Activated T-helper 2 cell treated with anti-CD3 and anti-CD28 coated beads, Interferon-gamma antibody, Interleukin-2, Interleukin-4, amounts not matched to agents 10 μg/mL and 5 μg/mL and 100 μg/mL, durations not matched to agents 14 hours and 24 hours and 36 hours (primary cell): ENCODE measurements around the gene SLC9C1. TPM values are rescaled to one million over a fixed set of nuclear protein-coding genes. Genes with fewer than 3 reads are reported as not detected.
A peak's percentile ranks its signal among the peaks of the same experiment; 100 is the strongest.

Source experiments
- DNase-seq: peaks from one replicate; pipeline ENCODE4 v3.0.0; 2021; ENCODE audit warnings: low spot score
- H3K27ac Mint-ChIP-seq: one replicate; pipeline ENCODE4 v1.8.0; 2021; ENCODE audit warnings: mixed read lengths
- H3K27me3 Mint-ChIP-seq: one replicate; pipeline ENCODE4 v1.8.0; 2021; ENCODE audit warnings: low read depth, mixed read lengths
- H3K36me3 Mint-ChIP-seq: one replicate; pipeline ENCODE4 v1.8.0; 2021; ENCODE audit warnings: low read depth, mixed read lengths
- H3K4me1 Mint-ChIP-seq: one replicate; pipeline ENCODE4 v1.8.0; 2021; ENCODE audit warnings: low read depth, mixed read lengths
- H3K4me3 Mint-ChIP-seq: one replicate; pipeline ENCODE4 v1.8.0; 2021; ENCODE audit warnings: low read depth, mild to moderate bottlenecking, moderate library complexity, mixed read lengths
- H3K9me3 Mint-ChIP-seq: one replicate; pipeline ENCODE4 v1.8.0; 2021; ENCODE audit warnings: mixed read lengths
- intact Hi-C: fragments of 100-400 bp; cut with micrococcal nuclease; formaldehyde crosslinking; loops from one replicate; pipeline ENCODE4 v1.15.1; 2023
- total RNA-seq: library from RNA; stranded (reverse); gene quantifications from 2 replicates; pipeline ENCODE4 v1.2.3, GENCODE V29; 2022

The SLC9C1 gene
- total RNA-seq, 1 donor from 2014 or later = not detected

GRCh38 chr3:112302881-112303763 is 9.1 kb upstream of the SLC9C1 start:
- Mint-ChIP-seq H3K27ac (no peak overlapping the region), H3K4me3 (no peak overlapping the region), H3K4me1 (peaks cover 14% of the 10 kb centered on the region), H3K9me3 (no peaks in the 10 kb centered on the region), H3K36me3 (peaks cover 4% of the 10 kb centered on the region), H3K27me3 (no peaks in the 10 kb centered on the region)
- DNase-seq = no peak
- intact Hi-C loops = loop anchor here (5.0 kb wide), 1 partner anchor 166 kb away; no protein-coding TSS in a partner anchor

GRCh38 chr3:112302150-112302830 is 8.3 kb upstream of the SLC9C1 start:
- intact Hi-C loops = loop anchor here (5.0 kb wide), 1 partner anchor 165 kb away; no protein-coding TSS in a partner anchor
- Mint-ChIP-seq H3K36me3 (peaks cover 4% of the 10 kb centered on the region), H3K9me3 (no peaks in the 10 kb centered on the region), H3K4me3 (no peak overlapping the region), H3K27me3 (no peaks in the 10 kb centered on the region), H3K27ac (no peak overlapping the region), H3K4me1 (peaks cover 21% of the 10 kb centered on the region)
- DNase-seq = no peak

- no peak for DNase-seq
- Mint-ChIP-seq H3K9me3 (no peaks in the 10 kb centered on the region), H3K27me3 (no peaks in the 10 kb centered on the region), H3K27ac (no peak overlapping the region), H3K36me3 (peaks cover 4% of the 10 kb centered on the region), H3K4me3 (no peak overlapping the region), H3K4me1 (peaks cover 41% of the 10 kb centered on the region)
- intact Hi-C loops = loop anchor here (5.0 kb wide), 1 partner anchor 374 kb away; no protein-coding TSS in a partner anchor
Measured at GRCh38 chr3:112298781-112299180, 4.8 kb upstream of the SLC9C1 start.

GRCh38 chr3:112297714-112298113 is 3.7 kb upstream of the SLC9C1 start:
- peak overlapping the region; percentile 82 for H3K27ac Mint-ChIP-seq
- intact Hi-C loops = loop anchor here (5.0 kb wide), 1 partner anchor 375 kb away; no protein-coding TSS in a partner anchor
- peaks cover 4% of the 10 kb centered on the region for H3K36me3 Mint-ChIP-seq
- no peaks in the 10 kb centered on the region for H3K27me3 Mint-ChIP-seq
- no peak for DNase-seq
- peaks cover 47% of the 10 kb centered on the region for H3K4me1 Mint-ChIP-seq
- no peaks in the 10 kb centered on the region for H3K9me3 Mint-ChIP-seq
- H3K4me3 Mint-ChIP-seq = peak overlapping the region; percentile 69

GRCh38 chr3:112289011-112289410 is 5.0 kb downstream of the SLC9C1 start:
- Mint-ChIP-seq H3K4me1 (peaks cover 17% of the 10 kb centered on the region), H3K9me3 (no peaks in the 10 kb centered on the region), H3K36me3 (no peaks in the 10 kb centered on the region), H3K27me3 (no peaks in the 10 kb centered on the region), H3K4me3 (no peak overlapping the region), H3K27ac (no peak overlapping the region)
- no peak for DNase-seq
- intact Hi-C loops = no loop called here

GRCh38 chr3:112280266-112280665 is 13.8 kb downstream of the SLC9C1 start:
- no peaks in the 10 kb centered on the region for H3K9me3 Mint-ChIP-seq
- DNase-seq = no peak
- intact Hi-C loops = no loop called here
- H3K27ac Mint-ChIP-seq = no peak overlapping the region
- H3K27me3 Mint-ChIP-seq = peaks cover 18% of the 10 kb centered on the region
- no peaks in the 10 kb centered on the region for H3K36me3 Mint-ChIP-seq
- H3K4me3 Mint-ChIP-seq = no peak overlapping the region
- H3K4me1 Mint-ChIP-seq = peaks cover 13% of the 10 kb centered on the region

- no peak overlapping the region for H3K4me3 Mint-ChIP-seq
- no peak overlapping the region for H3K27ac Mint-ChIP-seq
Measured at GRCh38 chr3:112273536-112273935, 20.5 kb downstream of the SLC9C1 start.

GRCh38 chr3:112261742-112262141 is 32.3 kb downstream of the SLC9C1 start:
- DNase-seq = no peak
- intact Hi-C loops = no loop called here
- no peak overlapping the region for H3K4me3 Mint-ChIP-seq
- H3K4me1 Mint-ChIP-seq = no peaks in the 10 kb centered on the region
- peaks cover 15% of the 10 kb centered on the region for H3K27me3 Mint-ChIP-seq
- H3K27ac Mint-ChIP-seq = no peak overlapping the region
- no peaks in the 10 kb centered on the region for H3K36me3 Mint-ChIP-seq
- H3K9me3 Mint-ChIP-seq = peaks cover 3% of the 10 kb centered on the region

More at GRCh38 chr3:112273536-112273935, 20.5 kb downstream of the SLC9C1 start:
- Mint-ChIP-seq H3K27me3 (peaks cover 18% of the 10 kb centered on the region), H3K9me3 (no peaks in the 10 kb centered on the region), H3K36me3 (no peaks in the 10 kb centered on the region), H3K4me1 (no peaks in the 10 kb centered on the region)
- no peak for DNase-seq
- intact Hi-C loops = no loop called here

GRCh38 chr3:112260563-112260962 is 33.5 kb downstream of the SLC9C1 start:
- Mint-ChIP-seq H3K9me3 (peaks cover 7% of the 10 kb centered on the region), H3K4me1 (no peaks in the 10 kb centered on the region), H3K27me3 (peaks cover 19% of the 10 kb centered on the region), H3K27ac (no peak overlapping the region), H3K4me3 (no peak overlapping the region), H3K36me3 (no peaks in the 10 kb centered on the region)
- no peak for DNase-seq
- intact Hi-C loops = no loop called here

GRCh38 chr3:112253301-112253971 is 40.6 kb downstream of the SLC9C1 start:
- H3K9me3 Mint-ChIP-seq = peaks cover 30% of the 10 kb centered on the region
- intact Hi-C loops = no loop called here
- peaks cover 3% of the 10 kb centered on the region for H3K4me1 Mint-ChIP-seq
- no peak overlapping the region for H3K27ac Mint-ChIP-seq
- no peak for DNase-seq
- H3K4me3 Mint-ChIP-seq = no peak overlapping the region
- no peaks in the 10 kb centered on the region for H3K36me3 Mint-ChIP-seq
- peaks cover 16% of the 10 kb centered on the region for H3K27me3 Mint-ChIP-seq

GRCh38 chr3:112247900-112248299 is 46.1 kb downstream of the SLC9C1 start:
- Mint-ChIP-seq H3K27me3 (peaks cover 5% of the 10 kb centered on the region), H3K27ac (no peak overlapping the region)
- intact Hi-C loops = no loop called here

GRCh38 chr3:112247350-112247749 is 46.7 kb downstream of the SLC9C1 start:
- intact Hi-C loops = no loop called here
- H3K9me3 Mint-ChIP-seq = peaks cover 3% of the 10 kb centered on the region
- H3K27me3 Mint-ChIP-seq = peaks cover 8% of the 10 kb centered on the region
- DNase-seq = no peak
- H3K36me3 Mint-ChIP-seq = no peaks in the 10 kb centered on the region
- no peaks in the 10 kb centered on the region for H3K4me1 Mint-ChIP-seq
- no peak overlapping the region for H3K4me3 Mint-ChIP-seq
- H3K27ac Mint-ChIP-seq = no peak overlapping the region

More at GRCh38 chr3:112247900-112248299, 46.1 kb downstream of the SLC9C1 start:
- Mint-ChIP-seq H3K4me1 (no peaks in the 10 kb centered on the region), H3K36me3 (no peaks in the 10 kb centered on the region), H3K4me3 (no peak overlapping the region), H3K9me3 (peaks cover 3% of the 10 kb centered on the region)
- DNase-seq = no peak
